Inflammatory macrophage treated with lipopolysaccharide for 4 hours (primary cell): ENCODE measurements around the gene TNKS2.
"Not testable (repeated sequence)": the region's sequence is repeated elsewhere in the genome, so short reads cannot be mapped to it uniquely, and the experiment has no call there.

ENCODE experiments used
- DNase-seq: peaks from one replicate; pipeline ENCODE4 v3.0.0-alpha.2; 2020

TNKS2 gene

GRCh38 chr10:91797874-91798648 is at the start of gene TNKS2:
Gene TNKS2 (plus strand): TSS chr10:91798426. CDS start chr10:91798691, 265 bp downstream.
- DNase-seq = peak; percentile 93

DNA sequence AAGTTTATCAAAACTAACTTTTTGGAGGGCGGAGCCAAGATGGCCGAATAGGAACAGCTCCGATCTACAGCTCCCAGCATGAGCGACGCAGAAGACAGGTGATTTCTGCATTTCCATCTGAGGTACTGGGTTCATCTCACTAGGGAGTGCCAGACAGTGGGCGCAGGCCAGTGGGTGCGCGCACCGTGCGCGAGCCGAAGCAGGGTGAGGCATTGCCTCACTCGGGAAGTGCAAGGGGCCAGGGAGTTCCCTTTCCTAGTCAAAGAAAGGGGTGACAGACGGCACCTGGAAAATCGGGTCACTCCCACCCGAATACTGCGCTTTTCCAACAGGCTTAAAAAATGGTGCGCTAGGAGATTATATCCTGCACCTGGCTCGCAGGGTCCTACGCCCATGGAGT is 48.6 kb upstream of the TNKS2 start:
- not testable (repeated sequence) for DNase-seq

- peak; percentile 8 for DNase-seq
Observed at GRCh38 chr10:91756286-91756685, 41.9 kb upstream of the TNKS2 start.

DNA sequence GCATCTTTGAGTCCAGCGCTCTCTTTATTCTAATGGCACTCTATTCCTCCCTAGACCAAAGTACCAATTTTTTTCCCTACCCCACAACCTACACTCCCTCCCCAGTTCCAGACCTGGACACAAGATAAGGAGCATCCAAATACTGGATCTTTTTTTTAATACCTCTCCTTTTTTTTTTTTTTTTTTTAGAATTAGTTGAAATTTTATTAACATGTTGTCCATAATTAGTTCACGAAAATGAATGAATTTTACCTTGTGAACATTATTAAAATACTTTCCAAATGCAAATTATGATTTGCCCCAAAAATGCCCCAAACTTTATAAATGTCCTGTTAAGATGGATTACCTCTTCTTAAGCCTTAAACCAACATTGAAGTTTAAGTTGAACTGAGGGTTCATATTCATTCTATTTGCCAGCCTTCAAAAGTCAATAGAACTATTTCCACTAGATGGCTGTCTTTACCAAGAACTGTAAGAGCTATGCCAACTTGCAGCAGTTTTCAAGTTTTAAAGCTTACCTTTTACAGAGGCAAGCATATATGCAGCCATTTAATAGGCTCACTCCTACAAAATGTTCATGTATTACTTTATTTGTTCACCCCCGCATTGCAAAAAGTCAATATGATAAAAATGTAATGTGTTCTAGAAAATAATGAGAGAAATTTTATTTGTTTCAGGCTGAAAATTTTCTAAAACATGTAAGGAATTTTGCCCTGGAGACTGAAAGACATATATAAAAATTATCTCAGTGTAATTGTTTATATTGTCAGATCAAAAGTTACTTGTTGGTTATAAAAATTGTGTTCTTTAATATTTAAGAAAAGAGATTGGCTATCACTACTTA is 39.7 kb upstream of the TNKS2 start:
- peak; percentile 69 for DNase-seq

DNA sequence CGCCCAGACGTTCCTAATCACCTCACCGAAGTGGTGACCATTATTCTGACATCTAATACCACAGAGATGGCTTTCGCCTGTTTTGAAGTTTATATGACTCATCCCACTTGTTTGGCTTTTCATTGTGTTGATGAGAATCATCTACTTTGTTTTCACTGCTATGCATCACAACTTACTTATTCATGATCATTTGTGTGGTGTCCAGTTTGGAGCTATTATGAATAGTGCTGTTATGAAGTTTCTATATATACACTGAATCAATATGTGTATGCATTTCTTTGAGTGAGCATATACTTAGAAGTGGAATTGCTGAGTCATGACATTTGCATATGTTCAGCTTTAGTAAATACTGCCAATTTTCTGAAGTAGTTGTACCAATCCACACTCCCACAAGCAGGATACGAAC is 38.6 kb upstream of the TNKS2 start:
- no peak for DNase-seq

DNA sequence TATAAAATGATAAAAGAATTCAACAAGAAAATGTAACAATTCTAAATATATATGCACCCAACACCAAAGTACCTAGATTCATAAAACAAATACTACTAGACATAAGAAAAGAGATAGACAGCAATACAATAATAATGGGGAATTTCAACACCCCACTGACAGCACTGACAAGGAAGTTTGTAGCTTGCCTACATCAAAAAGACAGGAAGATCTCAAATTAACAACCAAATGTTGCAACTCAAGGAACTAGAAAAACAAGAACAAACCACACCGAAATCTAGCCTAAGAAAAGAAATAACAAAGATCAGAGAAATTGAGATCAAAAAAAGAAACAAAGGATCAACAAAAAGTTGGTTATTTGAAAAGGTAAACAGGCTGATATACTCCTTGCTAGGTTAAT is 36.5 kb upstream of the TNKS2 start:
- peak; percentile 31 for DNase-seq

DNA sequence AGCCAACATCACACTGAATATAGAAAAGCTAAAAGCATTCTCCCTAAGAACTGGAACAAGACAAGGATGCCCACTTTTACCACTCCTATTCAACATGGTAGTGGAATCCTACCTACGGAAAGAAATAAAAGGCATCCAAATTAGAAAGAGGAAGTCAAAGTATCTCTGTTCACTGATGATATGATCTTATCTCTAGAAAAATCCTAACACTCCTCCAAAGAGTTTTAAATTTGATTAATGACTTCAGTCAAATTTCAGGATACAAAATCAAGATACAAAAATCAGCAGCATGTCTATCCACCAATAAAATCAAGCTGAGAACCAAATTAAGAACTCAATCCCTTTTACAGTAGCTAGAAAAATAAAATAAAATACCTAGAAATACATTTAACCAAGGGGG is 35.3 kb upstream of the TNKS2 start:
- no peak for DNase-seq

DNA sequence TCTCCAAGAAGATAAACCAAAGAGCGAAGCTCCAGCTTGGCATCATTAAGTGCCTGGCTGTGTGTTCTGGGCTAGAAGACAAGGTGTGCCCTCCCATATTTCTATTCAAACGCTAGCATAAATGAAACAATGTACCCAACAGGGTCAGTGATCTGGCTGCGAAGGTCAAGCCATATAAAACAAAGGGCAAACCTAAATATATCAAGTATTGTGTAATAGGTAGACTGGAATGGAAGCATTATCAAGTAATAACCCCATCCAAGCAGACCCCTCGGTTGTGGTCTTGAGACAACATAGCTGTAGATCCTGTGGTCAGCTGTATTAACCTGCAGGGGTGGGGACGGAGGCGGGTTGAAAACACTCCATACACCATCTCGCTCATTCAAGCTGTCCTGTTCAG is 31.6 kb upstream of the TNKS2 start:
- DNase-seq = no peak

- DNase-seq = peak; percentile 44
Observed at GRCh38 chr10:91768123-91768522, 30.1 kb upstream of the TNKS2 start.

DNA sequence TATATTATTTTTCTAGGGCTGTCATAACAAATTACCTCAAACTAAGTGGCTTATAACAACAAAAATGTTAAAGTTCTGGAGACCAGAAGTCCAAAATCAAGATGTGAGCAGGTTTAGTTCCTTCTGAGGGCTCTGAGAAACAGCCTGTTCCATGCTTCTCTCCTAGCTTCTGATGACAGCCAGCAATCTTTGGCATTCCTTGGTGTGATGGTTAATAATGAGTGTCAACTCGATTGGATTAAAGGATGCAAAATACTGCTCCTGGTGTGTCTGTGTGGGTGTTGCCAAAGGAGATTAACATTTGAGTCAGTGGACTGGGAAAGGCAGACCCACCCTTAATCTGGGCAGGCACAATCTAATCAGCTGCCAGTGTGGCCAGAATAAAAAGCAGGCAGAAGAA is 26.3 kb upstream of the TNKS2 start:
- DNase-seq = no peak

- DNase-seq = no peak
Observed at GRCh38 chr10:91772461-91772860, 25.8 kb upstream of the TNKS2 start.

- DNase-seq = no peak
Observed at GRCh38 chr10:91772869-91773268, 25.4 kb upstream of the TNKS2 start.

DNA sequence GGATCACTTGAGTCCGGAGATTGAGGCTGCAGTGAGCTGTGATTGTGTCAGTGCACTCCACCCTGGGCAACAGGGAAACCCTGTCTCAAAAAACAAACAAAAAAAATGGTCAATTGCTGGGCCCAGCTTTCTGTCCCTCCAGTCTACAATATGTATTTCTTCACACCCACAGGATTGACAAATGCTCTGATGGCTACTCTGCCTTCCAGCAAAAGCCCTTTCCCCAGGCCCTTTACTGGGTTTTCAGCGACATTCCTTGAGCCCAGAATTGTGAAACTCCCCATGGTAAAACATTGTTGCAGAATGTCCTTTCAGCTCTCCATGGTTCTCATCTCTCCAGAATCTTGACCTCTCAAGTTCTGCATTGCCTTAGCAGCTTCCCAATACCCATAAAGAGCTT is 23.7 kb upstream of the TNKS2 start:
- DNase-seq = no peak

DNA sequence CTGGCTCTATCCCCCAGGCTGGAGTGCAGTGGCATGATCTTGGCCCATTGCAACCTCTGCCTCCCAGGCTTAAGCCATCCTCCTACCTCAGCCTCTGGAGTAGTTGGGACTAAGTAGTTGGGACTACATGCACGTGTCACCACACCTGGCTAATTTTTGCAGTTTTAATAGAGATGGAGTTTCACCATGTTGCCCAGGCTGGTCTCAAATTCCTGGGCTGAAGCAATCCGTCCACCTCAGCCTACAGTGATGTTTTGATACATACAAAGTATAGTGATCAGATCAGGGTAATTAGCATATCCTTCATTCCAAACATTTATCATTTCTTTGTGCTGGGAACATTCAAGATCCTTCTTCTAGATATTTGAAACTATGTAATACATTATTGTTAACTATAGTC is 22.5 kb upstream of the TNKS2 start:
- no peak for DNase-seq

- no peak for DNase-seq
Observed at GRCh38 chr10:91776266-91776665, 22.0 kb upstream of the TNKS2 start.

DNA sequence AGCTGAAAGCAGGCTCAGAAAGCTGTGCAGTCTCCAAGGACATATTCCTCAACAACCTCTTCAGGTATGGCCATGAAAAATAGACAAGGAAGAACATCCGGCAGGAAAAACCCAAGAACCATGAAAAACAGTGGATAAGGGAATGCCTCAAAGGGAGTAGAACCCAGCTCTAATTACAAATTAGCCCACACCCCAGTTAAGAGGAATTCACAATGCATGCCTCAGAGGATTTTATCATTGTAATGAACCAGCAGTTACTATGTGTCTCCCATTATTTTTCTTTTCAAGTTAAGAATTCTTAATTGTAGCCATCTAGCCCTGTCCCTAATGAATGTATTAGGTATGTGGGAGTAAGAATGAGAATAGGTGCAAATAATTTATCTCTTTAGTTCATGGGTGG is 19.7 kb upstream of the TNKS2 start:
- no peak for DNase-seq

GRCh38 chr10:91779011-91779605 is 19.1 kb upstream of the TNKS2 start:
- DNase-seq = no peak

DNA sequence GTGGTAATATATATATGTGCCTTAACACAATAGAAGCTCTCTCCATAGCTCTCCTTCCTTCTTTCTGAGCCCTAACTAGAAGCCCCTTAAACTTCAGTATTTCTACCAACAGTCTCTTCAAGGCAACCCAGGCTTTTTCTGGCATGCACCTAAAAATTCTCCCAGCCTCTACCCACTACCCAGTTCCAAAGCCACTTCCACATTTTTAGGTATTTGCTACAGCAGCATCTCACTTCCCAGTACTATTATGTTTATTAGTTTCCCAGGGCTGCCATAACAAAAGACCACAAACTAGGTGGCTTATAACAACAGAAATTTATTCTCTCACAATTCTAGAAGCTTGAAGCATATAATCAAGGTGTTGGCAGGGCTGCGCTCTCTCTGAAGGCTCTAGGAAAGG is 15.7 kb upstream of the TNKS2 start:
- no peak for DNase-seq

DNA sequence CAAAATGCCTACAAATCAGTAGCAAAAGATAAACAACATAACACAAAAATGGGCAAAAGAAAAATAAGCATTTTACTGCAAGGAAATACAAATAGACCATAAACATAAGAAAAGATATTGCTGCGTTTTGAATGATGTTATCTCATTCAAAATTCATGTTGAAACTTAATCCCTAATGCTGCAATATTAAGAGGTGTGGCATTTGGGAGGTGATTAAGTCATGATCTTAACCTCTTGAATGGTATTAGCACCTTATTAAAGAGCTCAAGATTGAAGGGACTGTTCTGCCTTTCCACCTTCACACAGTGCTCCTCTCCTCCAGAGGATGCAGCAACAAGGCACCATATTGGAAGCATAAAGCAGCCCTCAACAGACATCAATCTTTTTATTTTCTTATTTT is 12.4 kb upstream of the TNKS2 start:
- DNase-seq = no peak

- DNase-seq = no peak
Observed at GRCh38 chr10:91787258-91787657, 11.0 kb upstream of the TNKS2 start.

- DNase-seq = no peak
Observed at GRCh38 chr10:91787810-91788209, 10.4 kb upstream of the TNKS2 start.

DNA sequence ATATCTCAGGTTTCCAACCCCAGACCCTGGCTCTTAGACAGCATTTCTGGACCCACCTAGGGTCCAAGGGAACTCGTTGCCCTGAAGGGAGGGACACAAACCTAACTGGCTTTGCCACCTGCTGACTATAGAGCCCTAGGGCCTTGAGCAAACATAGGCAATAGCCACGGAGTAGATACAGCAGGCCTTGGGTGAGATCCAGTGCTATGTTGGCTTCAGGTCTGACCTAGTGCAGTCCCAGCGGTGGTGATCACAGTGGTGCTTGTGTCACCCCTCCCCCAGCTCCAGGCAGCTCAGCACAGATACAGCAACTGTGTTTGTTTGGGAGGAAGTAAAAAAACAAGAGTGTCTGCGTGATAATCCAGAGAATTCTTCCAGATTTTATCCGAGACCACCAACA is 9.7 kb upstream of the TNKS2 start:
- no peak for DNase-seq

DNA sequence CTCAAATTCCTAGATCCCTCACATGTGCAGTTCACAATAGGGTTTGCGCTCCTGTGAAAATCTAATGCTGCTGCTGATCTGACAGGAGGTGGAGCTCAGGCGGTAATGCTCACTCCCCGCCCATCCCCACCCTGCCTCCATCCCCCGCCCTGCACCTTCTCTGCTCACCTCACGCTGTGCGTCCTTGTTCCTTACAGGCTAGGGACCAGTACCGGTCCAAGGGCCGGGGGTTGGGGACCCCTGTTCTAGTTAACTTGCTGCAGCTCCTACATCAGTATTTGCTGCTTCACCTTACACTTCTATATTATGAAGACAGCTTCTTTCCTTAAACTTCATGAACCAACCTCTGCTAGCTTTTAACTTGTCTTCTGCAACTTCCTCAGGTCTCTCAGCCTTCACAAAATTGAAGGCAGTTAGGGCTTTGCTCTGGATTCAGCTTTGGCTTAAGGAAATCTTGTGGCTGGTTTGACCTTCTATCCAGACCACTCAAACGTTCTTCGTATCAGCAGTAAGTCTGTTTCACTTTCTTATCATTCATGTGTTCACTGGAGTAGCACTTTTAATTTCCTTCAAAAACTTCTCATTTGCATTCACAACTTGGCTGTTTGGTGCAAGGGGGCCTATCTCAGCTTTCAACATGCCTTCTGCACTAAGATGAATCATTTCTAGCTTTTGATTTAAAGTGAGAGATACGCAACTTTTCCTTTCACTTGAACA is 1.7 kb upstream of the TNKS2 start:
- DNase-seq = peak; percentile 52
